Peyer's patch (tissue), 4 donors: Measurements from ENCODE around the gene FAM228B.

ENCODE experiments used
- POLR2A ChIP-seq, 2 donors: fragments of 450-650 bp; IDR thresholded peaks; one replicate each; pipeline ENCODE4 v1.5.1; 2017; ENCODE audit warnings: antibody characterized with exemption in 2 of 2, mild to moderate bottlenecking in 2 of 2, moderate library complexity in 2 of 2
- TF ChIP-seq, protein P1 (sequence below), 6 experiments: fragments of 450-650 bp in 4 of 6; fragments of 200-600 bp in 2 of 6; sonication (generic) in 1 of 6; IDR thresholded peaks; one replicate each; pipeline ENCODE4 v1.5.1; 2017 to 2019; ENCODE audit warnings: antibody characterized with exemption in 6 of 6, mild to moderate bottlenecking in 3 of 6, moderate library complexity in 1 of 6

DNA sequence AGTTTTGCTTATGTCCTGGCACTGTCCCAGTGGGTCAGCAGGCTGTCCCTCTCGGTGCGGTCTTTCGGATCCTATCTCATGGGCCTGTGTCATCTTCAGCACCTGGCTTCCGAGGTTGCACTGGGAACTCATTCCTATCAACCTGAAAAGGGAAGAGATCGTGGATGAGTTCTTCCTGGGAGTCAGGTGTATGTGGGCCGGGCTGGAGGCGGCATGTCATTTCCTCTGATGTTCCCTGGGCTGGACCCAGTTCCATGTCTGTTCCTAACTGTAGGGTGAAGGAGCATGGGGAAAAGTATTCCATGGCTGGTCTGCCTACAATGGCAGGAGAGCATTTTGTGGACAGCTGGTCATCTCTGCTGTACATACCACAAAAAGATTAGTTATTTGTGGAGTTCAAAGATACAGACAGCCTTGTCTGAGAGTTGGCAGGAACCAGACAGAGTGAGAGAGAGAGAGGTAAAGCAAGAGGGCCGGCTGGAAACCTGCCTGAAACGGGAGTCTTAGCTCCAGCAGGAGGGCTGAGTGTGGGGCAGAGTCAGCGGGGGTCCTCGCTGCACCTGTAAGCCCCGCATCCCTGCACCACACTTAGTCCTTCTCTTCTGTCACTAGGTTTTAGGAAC lies 76.8 kb downstream of the FAM228B start:
- TF ChIP-seq, protein P1, sequence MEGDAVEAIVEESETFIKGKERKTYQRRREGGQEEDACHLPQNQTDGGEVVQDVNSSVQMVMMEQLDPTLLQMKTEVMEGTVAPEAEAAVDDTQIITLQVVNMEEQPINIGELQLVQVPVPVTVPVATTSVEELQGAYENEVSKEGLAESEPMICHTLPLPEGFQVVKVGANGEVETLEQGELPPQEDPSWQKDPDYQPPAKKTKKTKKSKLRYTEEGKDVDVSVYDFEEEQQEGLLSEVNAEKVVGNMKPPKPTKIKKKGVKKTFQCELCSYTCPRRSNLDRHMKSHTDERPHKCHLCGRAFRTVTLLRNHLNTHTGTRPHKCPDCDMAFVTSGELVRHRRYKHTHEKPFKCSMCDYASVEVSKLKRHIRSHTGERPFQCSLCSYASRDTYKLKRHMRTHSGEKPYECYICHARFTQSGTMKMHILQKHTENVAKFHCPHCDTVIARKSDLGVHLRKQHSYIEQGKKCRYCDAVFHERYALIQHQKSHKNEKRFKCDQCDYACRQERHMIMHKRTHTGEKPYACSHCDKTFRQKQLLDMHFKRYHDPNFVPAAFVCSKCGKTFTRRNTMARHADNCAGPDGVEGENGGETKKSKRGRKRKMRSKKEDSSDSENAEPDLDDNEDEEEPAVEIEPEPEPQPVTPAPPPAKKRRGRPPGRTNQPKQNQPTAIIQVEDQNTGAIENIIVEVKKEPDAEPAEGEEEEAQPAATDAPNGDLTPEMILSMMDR (IDR thresholded peaks at IDR 0.05) = no peak
- TF ChIP-seq POLR2A (IDR thresholded peaks at IDR 0.05) = no peak
